KBM-7 (cell line): ENCODE results near the gene IRAK4.
A peak's percentile ranks its signal among the peaks of the same experiment; 100 is the strongest.
"Not testable (repeated sequence)": the region's sequence is repeated elsewhere in the genome, so short reads cannot be mapped to it uniquely, and the experiment has no call there.

Experiments used
- DNase-seq: peaks from one replicate; pipeline ENCODE4 v3.0.0-alpha.2; 2015
- in situ Hi-C: fragments of 300-500 bp; cut with MboI; formaldehyde crosslinking; loops from 2 replicates; pipeline ENCODE4 v1.14.3; 2020; ENCODE audit warnings: low sequenced_read_pairs, low pct_unique_long_range_greater_than_20kb, mixed read lengths

Gene IRAK4

DNA sequence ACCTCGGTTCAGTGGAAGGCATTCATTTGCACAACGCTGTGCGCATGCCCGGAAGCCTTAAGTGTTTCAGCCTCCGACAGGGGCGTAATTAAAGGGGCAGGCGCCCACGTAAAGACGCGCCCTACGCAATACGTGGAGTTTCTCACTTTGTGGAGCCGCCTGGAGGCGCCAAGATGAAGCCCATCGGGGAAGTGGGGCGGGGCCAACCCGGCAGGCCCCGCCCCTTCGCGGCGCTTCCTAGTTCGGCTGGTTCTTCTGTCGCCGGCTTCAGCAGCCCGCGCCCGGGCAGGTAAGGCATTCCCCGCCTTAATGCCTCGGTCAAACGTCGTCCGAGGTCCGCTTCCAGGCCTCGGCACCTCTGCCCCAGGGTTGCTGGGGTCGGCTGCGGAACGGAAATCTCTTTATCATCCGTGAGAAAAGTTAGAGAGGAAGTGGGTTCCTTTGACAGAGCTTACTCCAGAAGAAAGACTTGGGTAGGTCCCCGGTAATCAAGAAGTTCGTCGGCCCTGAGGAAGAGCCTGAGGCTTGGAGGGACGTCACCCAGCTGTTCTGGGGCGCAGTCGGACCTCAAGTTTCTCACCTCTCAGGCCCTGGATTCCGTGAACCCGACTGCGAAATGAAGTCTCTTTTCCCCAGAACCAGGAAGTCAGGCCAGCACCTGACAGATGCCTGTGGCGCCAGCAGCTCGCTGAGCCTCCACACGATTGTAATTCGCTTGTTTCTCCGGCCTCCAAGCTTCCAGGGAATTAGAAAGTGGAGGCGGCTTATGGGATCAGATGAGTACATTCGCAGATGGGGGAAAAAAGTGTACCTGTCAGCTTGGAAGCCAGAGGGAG, at the start of gene IRAK4, which contains the start of gene PUS7L:
TSS of gene IRAK4 (plus strand) at position 224 of the 836 bp plus-strand sequence. CDS start 9,161 bp downstream, outside the sequence.
TSS of gene PUS7L (minus strand) at position 63 of the 836 bp plus-strand sequence. CDS start 3,545 bp downstream, outside the sequence.
- peak; percentile 98 for DNase-seq
- in situ Hi-C loops = no loop called here

DNA sequence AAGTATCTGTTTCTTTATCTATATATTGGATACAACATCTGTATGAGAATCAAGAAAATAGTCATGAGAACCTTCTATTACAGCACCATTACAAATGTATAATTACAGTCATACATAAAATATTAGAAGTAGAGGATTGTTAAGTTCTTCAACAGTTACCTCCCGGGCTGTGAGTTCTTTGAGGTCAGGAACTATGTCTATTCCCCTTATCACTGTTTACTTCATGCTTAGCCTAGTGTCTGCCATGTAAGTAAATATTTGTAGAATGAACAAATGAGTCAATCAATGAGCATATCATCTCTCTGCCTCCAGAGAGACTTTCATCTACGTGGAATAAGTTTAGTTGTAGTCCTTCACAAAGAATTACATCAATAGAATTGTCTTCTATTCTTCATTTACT, 47.4 kb upstream of the IRAK4 start:
- in situ Hi-C loops = no loop called here
- DNase-seq = no peak

DNA sequence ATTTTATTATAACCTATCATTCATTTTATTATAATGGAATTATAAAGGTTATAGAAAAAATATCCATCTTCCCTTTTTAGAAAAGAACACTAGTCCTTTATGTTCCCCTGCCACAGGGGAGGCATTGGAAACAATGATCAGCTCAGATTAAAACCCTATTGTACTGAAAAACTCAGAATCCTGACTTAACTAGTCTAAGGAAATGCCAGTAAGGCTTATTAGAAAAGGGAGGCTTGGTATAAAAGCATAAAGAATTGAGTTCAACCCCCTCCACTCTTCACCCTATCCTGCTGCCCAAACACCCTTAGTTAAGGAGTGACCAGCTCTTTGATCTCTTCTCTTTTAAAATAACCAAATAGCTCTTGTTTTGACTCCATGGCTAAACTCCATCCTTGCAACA, 36.1 kb upstream of the IRAK4 start:
- in situ Hi-C loops = no loop called here
- DNase-seq = no peak

- in situ Hi-C loops = no loop called here
- no peak for DNase-seq
Observed at GRCh38 chr12:43723134-43723533, 35.6 kb upstream of the IRAK4 start.

DNA sequence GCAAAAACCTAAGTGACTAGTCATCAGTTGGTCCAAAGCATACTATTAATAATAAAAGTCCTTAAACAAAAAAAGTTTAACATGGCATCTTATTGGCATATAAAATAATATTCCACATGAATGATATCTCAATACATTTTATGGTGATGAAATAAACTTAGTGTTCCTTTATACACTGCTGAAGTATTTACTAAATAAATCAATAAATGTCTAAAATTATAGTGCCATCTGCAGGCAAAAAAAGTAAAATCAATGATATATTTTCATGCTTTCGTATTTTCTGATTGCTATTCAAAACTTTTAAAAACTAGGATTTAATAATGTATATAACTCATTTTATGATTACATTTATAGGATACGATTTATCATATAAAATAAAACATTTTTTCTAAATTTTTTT, 30.6 kb upstream of the IRAK4 start:
- in situ Hi-C loops = no loop called here
- peak; percentile 15 for DNase-seq

DNA sequence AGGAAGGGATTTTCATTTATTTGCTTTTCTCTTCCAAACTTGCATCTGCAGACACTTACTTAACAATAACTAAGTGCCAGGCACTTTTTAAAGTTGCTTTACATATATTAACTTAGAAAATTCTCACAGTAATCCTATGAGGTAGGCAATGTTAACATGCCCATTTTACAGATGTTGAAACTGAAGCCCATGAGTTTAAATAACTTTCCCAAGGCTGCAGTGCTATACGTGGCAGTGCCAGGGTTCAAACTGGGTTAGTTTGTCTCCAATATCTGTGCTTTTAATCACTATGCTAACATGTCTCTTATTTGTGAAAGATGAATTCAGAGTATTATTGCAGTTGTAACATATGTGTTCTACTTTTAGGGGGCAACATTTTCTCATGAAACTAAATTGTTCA, 30.1 kb upstream of the IRAK4 start:
- in situ Hi-C loops = no loop called here
- no peak for DNase-seq

DNA sequence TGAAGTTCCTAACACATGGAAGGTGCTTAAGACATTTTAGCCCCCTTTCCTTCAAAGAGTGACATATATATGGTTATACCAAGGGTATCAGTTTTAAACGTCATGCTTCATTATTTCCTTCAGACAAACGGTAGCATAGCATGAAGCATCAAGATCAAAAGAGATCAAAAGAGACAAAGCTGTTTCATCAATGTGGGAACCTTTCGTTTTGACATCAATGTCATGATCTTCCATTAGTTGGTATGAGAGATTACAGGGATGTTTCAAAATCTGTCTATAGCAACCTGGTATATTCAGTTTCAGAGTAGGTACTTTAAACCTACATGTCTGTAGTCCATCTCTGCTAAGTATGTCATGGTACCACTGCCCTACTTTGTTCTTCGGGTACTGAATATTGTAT, 28.5 kb upstream of the IRAK4 start:
- in situ Hi-C loops = no loop called here
- DNase-seq = no peak

- DNase-seq = no peak
- in situ Hi-C loops = no loop called here
Observed at GRCh38 chr12:43733687-43734086, 25.1 kb upstream of the IRAK4 start.

DNA sequence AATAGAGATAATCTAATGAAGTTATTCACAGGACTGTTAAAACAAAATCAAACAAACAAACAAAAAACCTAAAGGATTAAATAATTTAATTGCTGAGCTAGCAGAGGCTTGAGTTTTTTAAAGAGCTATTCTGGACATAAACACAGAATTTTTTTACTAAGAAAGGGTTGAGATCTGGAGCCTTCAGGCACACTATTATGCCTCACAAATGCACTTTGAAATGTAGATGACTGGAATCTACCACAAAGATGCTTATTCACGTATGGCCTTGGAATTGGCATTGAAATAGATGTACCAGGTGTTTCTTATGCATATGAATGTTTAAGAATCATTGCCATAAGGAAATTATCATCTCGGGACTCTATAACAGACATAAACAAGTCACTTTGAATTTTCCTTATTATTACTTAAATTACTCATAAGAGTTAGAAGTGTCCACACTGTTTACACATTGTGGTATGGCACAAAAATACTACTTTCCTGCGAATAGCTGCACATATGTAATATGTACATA, 21.8 kb upstream of the IRAK4 start:
- in situ Hi-C loops = no loop called here
- DNase-seq = no peak

DNA sequence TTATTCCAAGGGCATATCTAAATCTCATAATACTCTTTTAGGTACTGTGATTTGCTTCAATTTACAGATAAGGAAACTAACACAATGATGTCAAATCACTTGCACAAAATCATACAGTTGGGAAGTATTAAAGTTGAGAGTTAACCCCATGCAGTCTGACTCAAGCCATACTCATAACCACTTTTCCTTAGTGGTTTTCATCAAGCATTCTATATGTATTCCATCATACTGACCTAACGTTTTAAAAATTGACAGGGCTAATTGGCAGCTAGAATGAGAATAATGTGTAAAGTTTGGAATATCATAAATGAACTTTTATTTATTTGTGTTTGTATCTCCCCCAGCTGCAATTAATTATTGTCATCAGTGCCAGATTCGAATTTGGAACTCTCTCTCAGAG, 21.1 kb upstream of the IRAK4 start:
- in situ Hi-C loops = no loop called here
- no peak for DNase-seq

DNA sequence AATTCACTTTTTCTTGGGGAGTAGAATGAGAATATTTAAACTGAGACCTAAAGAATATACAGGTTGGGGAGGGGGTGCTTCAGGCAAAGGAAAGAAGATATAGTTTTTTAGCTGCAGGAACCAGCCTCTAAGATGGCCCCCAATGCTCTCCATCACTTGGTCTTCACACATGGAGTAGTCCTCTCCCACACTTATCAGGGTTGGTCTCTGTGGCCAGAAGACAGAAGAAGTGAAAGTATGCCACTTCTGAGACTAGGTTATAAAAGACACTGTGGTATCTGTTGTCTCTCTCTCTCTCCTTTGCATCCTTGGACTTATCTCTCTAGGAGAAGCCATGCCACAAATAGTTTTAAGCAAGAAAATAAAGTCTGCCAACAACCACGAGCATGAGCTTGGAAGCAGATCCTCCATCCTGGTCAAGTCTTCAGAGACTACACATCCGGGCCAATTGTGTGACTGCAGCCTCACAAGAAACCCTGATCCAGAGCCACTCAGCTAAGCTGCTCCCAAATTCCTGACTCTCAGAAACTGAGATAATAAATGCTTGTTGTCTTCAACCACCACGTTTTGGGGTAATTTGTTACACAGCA, 18.1 kb upstream of the IRAK4 start:
- in situ Hi-C loops = no loop called here
- no peak for DNase-seq

DNA sequence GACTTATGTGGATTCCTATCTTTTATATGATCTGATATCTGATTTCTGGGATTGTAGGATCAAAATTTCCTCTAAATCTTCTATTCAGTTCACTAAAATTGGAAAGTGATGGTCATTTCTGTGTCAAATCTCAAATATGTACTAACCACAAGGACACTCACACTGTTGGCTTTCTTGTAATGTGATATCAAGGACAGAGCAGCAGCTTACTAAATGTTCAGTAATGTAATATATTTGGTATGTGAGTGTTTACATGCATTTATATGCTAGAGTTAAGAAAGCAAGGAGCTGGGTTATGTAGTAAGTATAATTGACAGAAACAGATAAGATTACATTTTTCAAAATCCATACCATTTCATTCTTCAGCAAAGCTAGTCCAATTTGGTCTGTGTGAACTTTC, 16.6 kb upstream of the IRAK4 start:
- DNase-seq = no peak

DNA sequence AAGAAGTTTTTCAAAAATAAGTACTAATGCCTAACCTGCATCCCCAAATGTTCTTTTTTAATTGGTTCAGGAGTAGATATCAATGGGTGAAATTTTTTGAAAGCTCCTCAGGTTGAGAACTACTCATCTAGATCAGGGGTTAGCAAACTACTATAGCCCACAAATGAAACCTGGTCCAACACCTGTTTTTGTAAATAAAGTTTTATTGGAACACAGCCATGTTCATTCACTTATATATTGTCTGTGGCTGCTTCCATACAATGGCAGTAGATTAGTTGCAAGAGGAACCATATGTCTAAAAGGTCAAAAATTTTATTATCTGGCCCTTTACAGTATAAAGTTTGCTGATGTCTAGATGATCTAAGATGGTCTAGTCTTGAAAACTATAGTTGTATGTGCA, 13.9 kb upstream of the IRAK4 start:
- in situ Hi-C loops = no loop called here
- no peak for DNase-seq

More for the DNA sequence above, 16.6 kb upstream of the IRAK4 start:
- in situ Hi-C loops = no loop called here

DNA sequence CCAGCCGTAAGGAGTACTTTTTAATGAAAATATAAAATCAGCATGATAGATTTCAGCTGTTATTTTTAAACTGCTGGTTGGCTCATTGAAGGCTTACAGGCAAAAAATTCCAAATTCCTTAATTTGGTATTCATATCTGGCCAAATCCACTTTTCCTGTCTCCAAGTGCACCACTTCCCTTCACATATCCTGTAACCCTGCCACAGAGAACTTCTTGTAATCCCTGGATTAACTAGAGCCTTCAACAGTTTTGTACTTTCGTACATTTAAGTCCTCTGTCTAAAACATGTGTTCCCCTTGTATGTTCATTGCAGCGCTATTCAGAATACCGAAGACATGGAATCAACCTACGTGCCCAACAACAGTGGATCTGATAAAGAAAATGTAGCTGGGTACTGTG, 9.7 kb upstream of the IRAK4 start:
- DNase-seq = no peak
- in situ Hi-C loops = no loop called here

DNA sequence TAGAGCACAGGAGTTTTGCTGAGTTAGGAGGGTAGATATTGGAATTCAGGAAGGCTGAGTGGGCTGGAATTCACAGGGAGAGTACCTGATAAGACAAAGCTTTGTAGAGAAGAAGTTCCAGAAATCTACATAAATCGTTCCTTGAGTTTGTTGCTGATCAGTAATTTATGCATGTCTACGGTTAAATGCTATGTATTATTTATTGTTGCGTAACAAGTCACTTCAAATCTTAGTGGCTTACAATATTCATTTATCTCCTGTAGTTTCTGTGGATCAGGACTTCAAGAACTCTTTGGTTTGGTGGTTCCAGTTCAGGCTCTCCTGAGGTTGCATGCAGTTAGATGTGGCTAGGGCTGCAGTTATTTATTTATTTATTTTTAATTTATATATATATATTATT, 7.9 kb upstream of the IRAK4 start:
- in situ Hi-C loops = no loop called here
- DNase-seq = no peak

- in situ Hi-C loops = not testable (repeated sequence)
Observed at GRCh38 chr12:43751360-43751759, 7.4 kb upstream of the IRAK4 start.

DNA sequence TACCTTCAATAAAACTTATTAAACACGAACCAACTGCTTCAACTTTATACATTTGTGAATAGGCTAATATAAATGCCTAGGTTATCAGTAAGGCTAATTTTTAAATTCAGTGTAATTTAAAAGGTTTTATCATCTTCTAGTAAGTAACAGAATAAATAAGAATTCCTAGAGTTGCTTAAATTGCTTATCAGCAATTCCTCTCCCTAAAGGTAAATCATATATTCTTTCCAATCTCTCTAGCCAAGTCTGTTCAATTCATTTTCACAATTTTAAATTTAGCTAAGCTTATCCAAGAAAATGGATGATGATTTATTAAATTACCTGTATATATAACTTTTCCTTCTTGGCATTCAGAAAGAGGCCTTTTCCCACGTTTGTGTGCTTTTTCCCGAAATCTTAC, 4.7 kb upstream of the IRAK4 start:
- in situ Hi-C loops = no loop called here
- no peak for DNase-seq

More at GRCh38 chr12:43751360-43751759, 7.4 kb upstream of the IRAK4 start:
- DNase-seq = not testable (repeated sequence)

DNA sequence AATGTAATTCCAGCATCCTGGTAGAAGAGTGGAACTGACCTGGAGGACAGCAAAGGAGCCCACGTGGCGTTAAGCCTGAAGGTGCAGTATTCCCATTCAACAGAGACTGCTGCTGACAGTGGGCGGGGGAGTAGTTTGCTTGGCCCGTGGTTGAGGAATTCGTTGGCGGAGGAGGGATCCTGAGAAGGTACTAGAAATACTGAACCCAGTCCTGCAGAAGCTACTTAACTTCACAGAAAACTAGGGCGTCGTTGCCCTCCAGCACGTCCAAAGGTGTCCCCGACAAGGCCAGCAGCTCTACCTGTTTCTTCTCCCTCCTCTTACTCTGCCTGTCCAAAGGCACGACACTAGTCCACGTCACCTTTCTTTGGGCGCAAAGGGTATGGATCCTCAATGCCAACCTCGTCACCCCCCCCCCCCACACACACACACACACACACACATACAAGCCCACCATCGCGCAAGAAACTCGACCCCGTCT, 464 bp upstream of the IRAK4 start:
- in situ Hi-C loops = no loop called here
- DNase-seq = no peak

DNA sequence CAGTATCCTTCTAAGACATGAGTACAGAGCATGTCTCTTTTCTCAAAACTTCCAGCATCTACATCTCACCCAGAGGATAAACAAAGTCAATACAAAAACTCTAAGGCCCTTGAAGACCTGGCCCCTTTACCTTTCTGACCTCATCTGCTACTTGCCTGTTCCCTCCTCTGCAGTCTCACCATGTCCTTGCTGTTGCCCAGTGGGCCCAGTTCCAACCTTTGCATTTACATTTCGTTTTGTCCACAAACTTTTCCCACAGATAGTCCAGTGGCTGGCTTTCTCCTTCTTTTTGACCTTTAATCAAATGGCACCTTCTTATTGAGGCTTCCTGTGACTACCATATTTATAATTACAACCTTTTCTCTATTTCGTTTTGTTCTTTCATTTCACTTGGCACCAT, 1.6 kb downstream of the IRAK4 start:
- in situ Hi-C loops = no loop called here
- DNase-seq = no peak

DNA sequence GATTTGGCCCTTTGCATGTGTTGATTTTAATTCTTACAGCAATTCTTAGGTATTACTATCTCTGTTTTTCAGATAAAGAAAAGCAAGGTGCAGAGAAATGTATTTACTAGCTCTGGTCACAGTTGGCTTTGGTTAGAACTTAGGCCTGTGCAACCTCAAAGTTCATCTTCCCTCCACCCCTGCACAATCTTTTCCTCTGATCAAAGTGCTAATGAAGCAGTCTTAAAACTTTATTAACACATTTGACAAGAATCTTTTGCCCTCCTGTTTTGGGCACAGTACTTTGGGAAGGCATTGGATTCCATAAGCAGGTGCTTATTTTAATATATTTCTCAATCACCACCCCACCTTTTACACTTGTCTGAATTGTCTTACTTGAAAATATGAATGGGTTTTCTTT, 2.7 kb downstream of the IRAK4 start:
- in situ Hi-C loops = no loop called here
- no peak for DNase-seq
